HL-60 (cell line): ENCODE measurements around the gene SLITRK2.

ENCODE experiments used
- DNase-seq, 2 experiments: peaks; one replicate each; pipeline ENCODE4 v3.0.0-alpha.2; 2010 to 2020; ENCODE audit warnings: low read depth in 1 of 2, low spot score in 1 of 2
- H3K27ac ChIP-seq: fragments of 250-450 bp; sonication (Bioruptor Pico); replicated peaks from 2 replicates; pipeline ENCODE4 v1.5.1; 2020; ENCODE audit warnings: mild to moderate bottlenecking, moderate library complexity
- H3K27me3 ChIP-seq: fragments of 250-450 bp; sonication (Bioruptor Pico); 2 replicates; pipeline ENCODE4 v1.5.1; 2021; ENCODE audit warnings: mild to moderate bottlenecking, moderate library complexity; ENCODE audit not compliant: insufficient read depth, poor library complexity, severe bottlenecking
- H3K4me3 ChIP-seq: replicated peaks from 2 replicates; pipeline ENCODE4 v1.5.1; 2011; ENCODE audit warnings: mild to moderate bottlenecking, control low read depth, low read length; ENCODE audit not compliant: insufficient read depth
- GABPA ChIP-seq: IDR thresholded peaks from 2 replicates; pipeline ENCODE4 v1.6.1; 2012; ENCODE audit warnings: low read depth
- POLR2AphosphoS5 ChIP-seq: IDR thresholded peaks from 2 replicates; pipeline ENCODE4 v1.6.1; 2012; ENCODE audit warnings: low read depth
- SPI1 ChIP-seq: IDR thresholded peaks from 2 replicates; pipeline ENCODE4 v1.6.1; 2012; ENCODE audit warnings: low read depth, mild to moderate bottlenecking, borderline replicate concordance
- long read RNA-seq: library from polyadenylated mRNA; unstranded; transcript quantifications from one replicate; pipeline ENCODE4 v2.0.0, GENCODE V29; 2020
- TF ChIP-seq, protein P1 (sequence below): IDR thresholded peaks from 2 replicates; pipeline ENCODE4 v1.6.1; 2012; ENCODE audit warnings: low read depth; ENCODE audit not compliant: insufficient replicate concordance
- TF ChIP-seq, protein P2 (sequence below): IDR thresholded peaks from one replicate; pipeline ENCODE4 v1.5.1; 2011; ENCODE audit warnings: low read length, control low read depth, inconsistent platforms; ENCODE audit not compliant: insufficient read depth

SLITRK2 gene, protein sequence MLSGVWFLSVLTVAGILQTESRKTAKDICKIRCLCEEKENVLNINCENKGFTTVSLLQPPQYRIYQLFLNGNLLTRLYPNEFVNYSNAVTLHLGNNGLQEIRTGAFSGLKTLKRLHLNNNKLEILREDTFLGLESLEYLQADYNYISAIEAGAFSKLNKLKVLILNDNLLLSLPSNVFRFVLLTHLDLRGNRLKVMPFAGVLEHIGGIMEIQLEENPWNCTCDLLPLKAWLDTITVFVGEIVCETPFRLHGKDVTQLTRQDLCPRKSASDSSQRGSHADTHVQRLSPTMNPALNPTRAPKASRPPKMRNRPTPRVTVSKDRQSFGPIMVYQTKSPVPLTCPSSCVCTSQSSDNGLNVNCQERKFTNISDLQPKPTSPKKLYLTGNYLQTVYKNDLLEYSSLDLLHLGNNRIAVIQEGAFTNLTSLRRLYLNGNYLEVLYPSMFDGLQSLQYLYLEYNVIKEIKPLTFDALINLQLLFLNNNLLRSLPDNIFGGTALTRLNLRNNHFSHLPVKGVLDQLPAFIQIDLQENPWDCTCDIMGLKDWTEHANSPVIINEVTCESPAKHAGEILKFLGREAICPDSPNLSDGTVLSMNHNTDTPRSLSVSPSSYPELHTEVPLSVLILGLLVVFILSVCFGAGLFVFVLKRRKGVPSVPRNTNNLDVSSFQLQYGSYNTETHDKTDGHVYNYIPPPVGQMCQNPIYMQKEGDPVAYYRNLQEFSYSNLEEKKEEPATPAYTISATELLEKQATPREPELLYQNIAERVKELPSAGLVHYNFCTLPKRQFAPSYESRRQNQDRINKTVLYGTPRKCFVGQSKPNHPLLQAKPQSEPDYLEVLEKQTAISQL
- long read RNA-seq, result 0 reads

DNA sequence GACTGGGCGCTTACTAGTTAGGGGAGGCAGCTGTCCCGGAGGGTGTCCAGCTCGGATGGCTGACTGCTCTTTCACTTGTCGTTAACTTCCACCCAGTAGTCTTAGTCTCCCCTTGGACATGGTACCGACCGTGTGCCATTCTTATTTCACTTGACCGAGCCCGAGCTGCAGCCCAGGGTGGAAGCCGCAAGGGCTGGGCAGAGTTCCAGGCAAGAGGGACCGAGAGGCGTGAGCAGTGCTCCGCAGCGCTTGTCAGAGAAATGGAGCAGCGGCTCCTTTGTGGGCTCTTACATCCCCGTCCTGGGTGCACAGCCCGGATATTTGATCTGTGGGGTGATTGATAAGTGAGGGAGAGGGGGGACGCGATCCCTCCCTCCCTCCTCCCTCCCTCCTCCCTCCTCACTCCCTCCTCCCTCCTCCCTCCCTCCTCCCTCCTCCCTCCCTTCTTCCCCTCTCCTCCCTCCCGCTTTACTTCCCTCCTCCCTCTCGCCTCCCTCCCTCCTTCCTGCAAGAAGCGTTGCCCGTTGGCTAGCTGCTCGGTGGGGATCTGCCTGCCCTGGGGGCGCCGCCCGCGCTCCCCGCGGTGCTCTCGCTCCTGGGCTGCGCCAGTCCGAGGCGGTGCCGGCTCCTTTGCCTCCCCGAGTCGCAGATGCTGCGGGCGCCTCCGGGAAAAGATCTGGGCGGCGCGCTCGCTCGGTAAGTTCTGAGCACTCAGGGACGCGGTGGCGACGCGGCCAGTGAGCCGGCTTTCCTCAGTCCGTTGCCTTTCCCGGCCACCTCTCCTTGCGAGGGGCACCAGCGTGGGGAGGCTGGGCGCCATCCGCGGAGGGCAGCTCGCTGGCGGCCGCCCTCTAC is at the start of gene SLITRK2:
SLITRK2 (plus strand) TSS at position 499 of the 855 bp plus-strand sequence. CDS start 4,597 bp downstream, outside the sequence.
- TF ChIP-seq, protein P1, sequence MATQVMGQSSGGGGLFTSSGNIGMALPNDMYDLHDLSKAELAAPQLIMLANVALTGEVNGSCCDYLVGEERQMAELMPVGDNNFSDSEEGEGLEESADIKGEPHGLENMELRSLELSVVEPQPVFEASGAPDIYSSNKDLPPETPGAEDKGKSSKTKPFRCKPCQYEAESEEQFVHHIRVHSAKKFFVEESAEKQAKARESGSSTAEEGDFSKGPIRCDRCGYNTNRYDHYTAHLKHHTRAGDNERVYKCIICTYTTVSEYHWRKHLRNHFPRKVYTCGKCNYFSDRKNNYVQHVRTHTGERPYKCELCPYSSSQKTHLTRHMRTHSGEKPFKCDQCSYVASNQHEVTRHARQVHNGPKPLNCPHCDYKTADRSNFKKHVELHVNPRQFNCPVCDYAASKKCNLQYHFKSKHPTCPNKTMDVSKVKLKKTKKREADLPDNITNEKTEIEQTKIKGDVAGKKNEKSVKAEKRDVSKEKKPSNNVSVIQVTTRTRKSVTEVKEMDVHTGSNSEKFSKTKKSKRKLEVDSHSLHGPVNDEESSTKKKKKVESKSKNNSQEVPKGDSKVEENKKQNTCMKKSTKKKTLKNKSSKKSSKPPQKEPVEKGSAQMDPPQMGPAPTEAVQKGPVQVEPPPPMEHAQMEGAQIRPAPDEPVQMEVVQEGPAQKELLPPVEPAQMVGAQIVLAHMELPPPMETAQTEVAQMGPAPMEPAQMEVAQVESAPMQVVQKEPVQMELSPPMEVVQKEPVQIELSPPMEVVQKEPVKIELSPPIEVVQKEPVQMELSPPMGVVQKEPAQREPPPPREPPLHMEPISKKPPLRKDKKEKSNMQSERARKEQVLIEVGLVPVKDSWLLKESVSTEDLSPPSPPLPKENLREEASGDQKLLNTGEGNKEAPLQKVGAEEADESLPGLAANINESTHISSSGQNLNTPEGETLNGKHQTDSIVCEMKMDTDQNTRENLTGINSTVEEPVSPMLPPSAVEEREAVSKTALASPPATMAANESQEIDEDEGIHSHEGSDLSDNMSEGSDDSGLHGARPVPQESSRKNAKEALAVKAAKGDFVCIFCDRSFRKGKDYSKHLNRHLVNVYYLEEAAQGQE, result no peak
- no peak for TF ChIP-seq GABPA
- TF ChIP-seq, protein P2, sequence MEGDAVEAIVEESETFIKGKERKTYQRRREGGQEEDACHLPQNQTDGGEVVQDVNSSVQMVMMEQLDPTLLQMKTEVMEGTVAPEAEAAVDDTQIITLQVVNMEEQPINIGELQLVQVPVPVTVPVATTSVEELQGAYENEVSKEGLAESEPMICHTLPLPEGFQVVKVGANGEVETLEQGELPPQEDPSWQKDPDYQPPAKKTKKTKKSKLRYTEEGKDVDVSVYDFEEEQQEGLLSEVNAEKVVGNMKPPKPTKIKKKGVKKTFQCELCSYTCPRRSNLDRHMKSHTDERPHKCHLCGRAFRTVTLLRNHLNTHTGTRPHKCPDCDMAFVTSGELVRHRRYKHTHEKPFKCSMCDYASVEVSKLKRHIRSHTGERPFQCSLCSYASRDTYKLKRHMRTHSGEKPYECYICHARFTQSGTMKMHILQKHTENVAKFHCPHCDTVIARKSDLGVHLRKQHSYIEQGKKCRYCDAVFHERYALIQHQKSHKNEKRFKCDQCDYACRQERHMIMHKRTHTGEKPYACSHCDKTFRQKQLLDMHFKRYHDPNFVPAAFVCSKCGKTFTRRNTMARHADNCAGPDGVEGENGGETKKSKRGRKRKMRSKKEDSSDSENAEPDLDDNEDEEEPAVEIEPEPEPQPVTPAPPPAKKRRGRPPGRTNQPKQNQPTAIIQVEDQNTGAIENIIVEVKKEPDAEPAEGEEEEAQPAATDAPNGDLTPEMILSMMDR, result no peak
- TF ChIP-seq POLR2AphosphoS5, result no peak
- TF ChIP-seq SPI1, result no peak
- no peak within 1 kb of the TSS for H3K4me3 ChIP-seq
- peaks cover 11% of the 10 kb centered on the region for H3K27me3 ChIP-seq
- DNase-seq, result no peak
- no peak within 1 kb of the TSS for H3K27ac ChIP-seq

DNA sequence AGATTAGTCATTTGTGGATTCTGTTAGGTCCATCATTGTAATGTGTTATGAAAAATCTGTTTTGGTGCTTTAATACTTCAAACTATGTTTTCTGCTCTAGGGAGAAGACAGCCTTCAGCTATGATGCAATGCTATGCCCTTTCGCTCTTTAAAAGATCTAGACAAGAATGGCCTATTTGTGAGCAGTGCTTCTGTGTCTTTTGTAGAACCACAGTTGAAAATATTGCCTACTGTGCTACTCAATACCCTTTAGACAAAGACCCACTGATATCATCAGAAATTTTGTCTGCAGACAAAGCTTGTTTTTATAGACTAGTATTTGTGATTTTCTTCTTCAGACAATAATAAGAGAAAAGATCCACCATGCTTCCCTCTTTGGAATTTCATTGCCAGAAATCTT is 44.6 kb upstream of the SLITRK2 start:
- no peak overlapping the region for H3K4me3 ChIP-seq
- no peak overlapping the region for H3K27ac ChIP-seq
- no peaks in the 10 kb centered on the region for H3K27me3 ChIP-seq
- no peak for DNase-seq
- TF ChIP-seq GABPA, result no peak
- TF ChIP-seq, protein P2, result no peak
- TF ChIP-seq SPI1, result no peak
- TF ChIP-seq, protein P1, result no peak
- TF ChIP-seq POLR2AphosphoS5, result no peak

DNA sequence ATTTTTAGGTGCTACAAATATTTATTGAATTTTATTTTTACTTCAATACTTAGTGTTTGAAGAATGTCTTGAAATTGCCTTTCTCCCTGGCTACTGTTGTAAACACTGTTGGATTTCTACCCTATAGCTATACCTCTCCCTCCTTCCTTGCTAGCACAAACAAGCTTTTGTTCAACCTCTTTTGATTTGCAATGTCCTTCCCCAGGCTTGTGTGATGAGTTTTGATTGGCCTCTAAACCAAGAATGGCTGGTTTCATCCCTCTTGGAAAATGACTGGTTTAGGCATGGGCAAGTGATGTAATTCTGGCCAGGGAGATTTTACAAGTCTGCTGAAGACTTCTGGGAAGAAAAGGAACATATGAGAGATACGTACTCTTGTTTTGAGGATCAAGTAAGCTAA is 25.3 kb upstream of the SLITRK2 start:
- no peak overlapping the region for H3K4me3 ChIP-seq
- no peak for DNase-seq
- TF ChIP-seq GABPA, result no peak
- no peak for TF ChIP-seq POLR2AphosphoS5
- TF ChIP-seq, protein P1, result no peak
- TF ChIP-seq, protein P2, result no peak
- no peak for TF ChIP-seq SPI1
- no peak overlapping the region for H3K27ac ChIP-seq
- H3K27me3 ChIP-seq, result no peaks in the 10 kb centered on the region
